ENCODE data around the gene MAPKAP1.

GRCh38 chr9:125591245-125591644 is 115.8 kb downstream of the MAPKAP1 start:
- no peak for TF ChIP-seq CTCF (IDR thresholded peaks at IDR 0.05)
- TF ChIP-seq POLR2AphosphoS5 (IDR thresholded peaks at IDR 0.05), result no peak
- no peak for TF ChIP-seq POLR2A (IDR thresholded peaks at IDR 0.05)
